Glomerular endothelial cell (primary cell): ENCODE measurements around the gene TEX51. TPM values are rescaled to one million over a fixed set of nuclear protein-coding genes. Genes with fewer than 3 reads are reported as not detected.

Experiments used
- DNase-seq: peaks from one replicate; pipeline ENCODE4 v3.0.0-alpha.2; 2011; ENCODE audit warnings: low read depth, low spot score; ENCODE audit errors: extremely low read depth
- total RNA-seq: library from RNA; depleted of rRNA; stranded (reverse); fragments of >200 nt; gene quantifications from 2 replicates; pipeline ENCODE4 v1.2.3, GENCODE V29; 2015

The TEX51 gene
- total RNA-seq, 1 donor from 2014 or later = not detected

- no peak for DNase-seq
Observed at GRCh38 chr2:126911111-126911796, 12.6 kb downstream of the TEX51 start.

GRCh38 chr2:126912201-126912600 lies 13.5 kb downstream of the TEX51 start:
- no peak for DNase-seq

- DNase-seq = no peak
Observed at GRCh38 chr2:126913329-126913728, 14.6 kb downstream of the TEX51 start.

GRCh38 chr2:126913881-126914615 lies 15.4 kb downstream of the TEX51 start:
- DNase-seq = no peak

- DNase-seq = no peak
Observed at GRCh38 chr2:126914811-126915500, 16.3 kb downstream of the TEX51 start.

GRCh38 chr2:126915903-126916302 lies 17.2 kb downstream of the TEX51 start:
- DNase-seq = no peak

GRCh38 chr2:126916744-126917143 lies 18.1 kb downstream of the TEX51 start:
- DNase-seq = no peak

GRCh38 chr2:126921066-126921465 lies 22.4 kb downstream of the TEX51 start:
- no peak for DNase-seq

- DNase-seq = no peak
Observed at GRCh38 chr2:126930970-126931590, 32.4 kb downstream of the TEX51 start.

GRCh38 chr2:126932529-126932928 lies 33.8 kb downstream of the TEX51 start:
- DNase-seq = no peak

GRCh38 chr2:126932966-126933710 lies 34.4 kb downstream of the TEX51 start:
- no peak for DNase-seq

- no peak for DNase-seq
Observed at GRCh38 chr2:126933711-126934091, 35.0 kb downstream of the TEX51 start.

GRCh38 chr2:126934809-126935208 lies 36.1 kb downstream of the TEX51 start:
- DNase-seq = no peak

GRCh38 chr2:126935774-126936173 lies 37.1 kb downstream of the TEX51 start:
- no peak for DNase-seq

- no peak for DNase-seq
Observed at GRCh38 chr2:126936219-126936723, 37.6 kb downstream of the TEX51 start.

- DNase-seq = no peak
Observed at GRCh38 chr2:126940331-126940730, 41.6 kb downstream of the TEX51 start.

- no peak for DNase-seq
Observed at GRCh38 chr2:126942427-126943203, 43.9 kb downstream of the TEX51 start.

GRCh38 chr2:126943612-126944348 lies 45.1 kb downstream of the TEX51 start:
- no peak for DNase-seq

GRCh38 chr2:126945118-126945517 lies 46.4 kb downstream of the TEX51 start:
- no peak for DNase-seq
